HepG2 (cell line): ENCODE measurements around the gene SEPHS2. TPM values are rescaled to one million over a fixed set of nuclear protein-coding genes. Genes with fewer than 3 reads are reported as not detected.

Experiments used
- CEBPZ ChIP-seq: IDR thresholded peaks from 2 replicates; pipeline ENCODE4 v1.6.1; 2012; ENCODE audit warnings: low read length, improper control_type of control experiment
- DNMT1 ChIP-seq: sonication (generic); formaldehyde crosslinking; IDR thresholded peaks from 2 replicates; pipeline ENCODE4 v1.5.1; 2020; ENCODE audit warnings: mild to moderate bottlenecking, missing genetic modification reagents
- NRL ChIP-seq: sonication (generic); formaldehyde crosslinking; IDR thresholded peaks from 2 replicates; pipeline ENCODE4 v1.5.0; 2020; ENCODE audit warnings: missing genetic modification reagents, mild to moderate bottlenecking, moderate library complexity, borderline replicate concordance
- ONECUT2 ChIP-seq: sonication (generic); formaldehyde crosslinking; IDR thresholded peaks from 2 replicates; pipeline ENCODE4 v1.4.0; 2020; ENCODE audit warnings: missing genetic modification reagents
- SAP130 ChIP-seq: IDR thresholded peaks from 2 replicates; pipeline ENCODE4 v1.6.1; 2016; ENCODE audit warnings: low read depth
- SRF ChIP-seq: IDR thresholded peaks from 2 replicates; pipeline ENCODE4 v1.6.1; 2011; ENCODE audit warnings: mild to moderate bottlenecking, low read depth, low read length, moderate library complexity
- ZC3H4 ChIP-seq: sonication (generic); formaldehyde crosslinking; IDR thresholded peaks from 2 replicates; pipeline ENCODE4 v1.4.0; 2020; ENCODE audit warnings: missing genetic modification reagents, borderline replicate concordance
- ZFP90 ChIP-seq: sonication (generic); formaldehyde crosslinking; IDR thresholded peaks from 2 replicates; pipeline ENCODE4 v1.8.0; 2022; ENCODE audit warnings: missing genetic modification reagents, mild to moderate bottlenecking, inconsistent platforms, borderline replicate concordance
- ZFP91 ChIP-seq: sonication (generic); formaldehyde crosslinking; IDR thresholded peaks from 2 replicates; pipeline ENCODE4 v1.9.0; 2022; ENCODE audit warnings: missing genetic modification reagents, mild to moderate bottlenecking, borderline replicate concordance
- ZNF326 ChIP-seq: sonication (generic); formaldehyde crosslinking; IDR thresholded peaks from 2 replicates; pipeline ENCODE4 v1.4.0; 2020; ENCODE audit warnings: missing genetic modification reagents, borderline replicate concordance
- ZNF382 ChIP-seq: sonication (generic); formaldehyde crosslinking; IDR thresholded peaks from 2 replicates; pipeline ENCODE4 v1.5.0; 2020; ENCODE audit warnings: missing genetic modification reagents, mild to moderate bottlenecking, borderline replicate concordance
- ZNF383 ChIP-seq: sonication (generic); formaldehyde crosslinking; IDR thresholded peaks from 2 replicates; pipeline ENCODE4 v1.4.0; 2020; ENCODE audit warnings: missing genetic modification reagents, mild to moderate bottlenecking, borderline replicate concordance
- ZNF407 ChIP-seq: sonication (generic); formaldehyde crosslinking; IDR thresholded peaks from one replicate; pipeline ENCODE4 v1.5.1; 2020; ENCODE audit warnings: mild to moderate bottlenecking, missing genetic modification reagents; ENCODE audit errors: not compliant biosample characterization
- ZNF414 ChIP-seq: sonication (generic); formaldehyde crosslinking; IDR thresholded peaks from 2 replicates; pipeline ENCODE4 v1.5.0; 2020; ENCODE audit warnings: missing genetic modification reagents
- ZNF83 ChIP-seq: sonication (generic); formaldehyde crosslinking; IDR thresholded peaks from 2 replicates; pipeline ENCODE4 v1.4.0; 2020; ENCODE audit warnings: missing genetic modification reagents, mild to moderate bottlenecking, borderline replicate concordance
- polyA plus RNA-seq, 8 experiments: library from polyadenylated mRNA; depleted of rRNA in 3 of 8; stranded (reverse) in 7 of 8; unstranded in 1 of 8; fragments of >200 nt; fragmentation: Illumina TruSeq in 4 of 8; extraction: Trizol in 4 of 8; gene quantifications; 2 replicates each; pipeline versions ENCODE4 v1.2.1 to v1.2.3, GENCODE V29; 2011 to 2016; ENCODE audit warnings: low read depth in 4 of 8, missing spikeins in 1 of 8, mixed read lengths in 1 of 8; ENCODE audit not compliant: insufficient read depth in 1 of 8
- total RNA-seq, 5 experiments: library from RNA; depleted of rRNA; stranded (reverse); fragments of >200 nt; fragmentation: Illumina TruSeq; extraction: Trizol; gene quantifications; 2 replicates each; pipeline ENCODE4 v1.2.3, GENCODE V29; 2016; ENCODE audit warnings: low read depth in 1 of 5

Gene SEPHS2
- total and polyA plus RNA-seq, 2 of the 13 experiments (the other 11 are each of a cell fraction or from before 2014, with no cell fraction given), result 20.7 to 127 TPM

GRCh38 chr16:30430428-30430970, 15.2 kb downstream of the SEPHS2 start (continued):
- TF ChIP-seq ZNF407 (CRISPR knock-in tag) (no peak), ZFP90 (CRISPR knock-in tag) (peak; percentile 93; the same call in 1 of the 2 replicates), NRL (CRISPR knock-in tag) (peak; percentile 93), ZNF382 (no peak), SRF (no peak), DNMT1 (CRISPR knock-in tag) (peak; percentile 91; the same call in 1 of the 2 replicates), ONECUT2 (CRISPR knock-in tag) (peak; percentile 55; the same call in 1 of the 2 replicates), ZC3H4 (CRISPR knock-in tag) (no peak), SAP130 (CRISPR knock-in tag) (no peak), CEBPZ (no peak), ZFP91 (CRISPR knock-in tag) (no peak; the same call in none of the 2 replicates), ZNF383 (CRISPR knock-in tag) (no peak), ZNF326 (CRISPR knock-in tag) (no peak), ZNF414 (CRISPR knock-in tag) (0 out of 2 replicates have a peak, but pooled peaks have one; percentile 29), ZNF83 (CRISPR knock-in tag) (peak; percentile 92; the same call in 1 of the 2 replicates)
